NCI-H1048 (cell line): ENCODE results near the gene FAM50B.

ENCODE experiments used
- DNase-seq: peaks from one replicate; lab custom pipeline; 2025; lab: John Stamatoyannopoulos, UW

FAM50B gene

GRCh38 chr6:3872370-3872854 lies 23.2 kb downstream of the FAM50B start:
- DNase-seq: no peak

DNA sequence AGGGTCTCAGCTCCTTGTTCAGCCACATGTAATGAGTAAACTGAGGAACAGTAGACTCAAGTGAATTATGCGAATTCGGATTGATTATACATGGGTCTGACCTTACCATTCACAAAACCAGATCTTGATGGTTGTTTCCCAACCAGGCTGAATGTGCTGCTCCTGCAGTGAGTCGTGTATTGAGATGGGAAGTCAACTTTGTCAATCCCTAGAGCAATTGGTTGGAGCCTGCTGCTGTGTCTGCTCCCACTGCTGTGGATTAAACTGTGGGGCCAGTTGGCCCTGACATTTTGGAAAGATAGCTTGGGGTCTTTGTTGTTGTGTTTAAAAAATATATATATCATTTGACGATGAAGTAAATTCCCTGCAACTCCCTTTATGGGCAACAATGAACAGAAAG lies 23.9 kb downstream of the FAM50B start:
- no peak for DNase-seq

DNA sequence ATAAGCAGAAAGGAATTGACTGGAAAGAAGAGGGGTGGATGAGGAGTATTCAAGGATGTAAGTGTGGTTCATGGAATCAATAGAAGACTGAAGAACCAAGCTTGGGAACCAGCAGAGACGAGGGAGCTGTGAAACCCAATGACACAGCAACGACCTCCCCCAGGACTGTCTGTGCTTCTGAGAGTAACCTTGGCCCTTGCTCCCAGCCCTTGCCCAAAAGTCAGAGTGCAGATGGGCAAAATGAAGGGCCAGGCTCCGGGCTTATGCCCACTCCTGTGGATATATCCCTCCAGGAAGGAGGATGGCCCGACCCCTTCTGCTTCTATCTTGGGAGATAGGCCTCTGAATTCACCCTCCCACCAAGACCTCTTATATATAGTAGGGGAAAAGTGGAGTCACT lies 24.9 kb downstream of the FAM50B start:
- no peak for DNase-seq

- DNase-seq: no peak
Measured at GRCh38 chr6:3875486-3875885, 26.3 kb downstream of the FAM50B start.

- no peak for DNase-seq
Measured at GRCh38 chr6:3876101-3876500, 26.9 kb downstream of the FAM50B start.

DNA sequence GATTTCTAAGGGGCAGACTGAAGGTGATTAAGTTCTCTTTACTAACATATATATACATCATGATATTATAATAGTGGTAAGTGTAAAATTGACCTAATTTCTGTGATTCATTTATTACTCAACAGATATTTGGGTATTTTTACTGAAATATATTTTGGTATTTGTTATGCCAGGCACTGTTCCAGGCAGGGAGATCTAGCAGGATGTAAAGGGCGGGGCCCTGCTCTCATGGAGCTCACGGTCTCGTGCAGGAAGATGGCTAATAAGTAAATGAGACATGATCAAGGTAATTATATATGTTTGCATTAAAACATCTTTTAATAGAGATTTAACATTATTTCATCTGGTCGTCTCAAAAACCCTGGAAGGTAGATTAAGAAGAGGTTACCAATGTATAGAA lies 27.7 kb downstream of the FAM50B start:
- DNase-seq: no peak

DNA sequence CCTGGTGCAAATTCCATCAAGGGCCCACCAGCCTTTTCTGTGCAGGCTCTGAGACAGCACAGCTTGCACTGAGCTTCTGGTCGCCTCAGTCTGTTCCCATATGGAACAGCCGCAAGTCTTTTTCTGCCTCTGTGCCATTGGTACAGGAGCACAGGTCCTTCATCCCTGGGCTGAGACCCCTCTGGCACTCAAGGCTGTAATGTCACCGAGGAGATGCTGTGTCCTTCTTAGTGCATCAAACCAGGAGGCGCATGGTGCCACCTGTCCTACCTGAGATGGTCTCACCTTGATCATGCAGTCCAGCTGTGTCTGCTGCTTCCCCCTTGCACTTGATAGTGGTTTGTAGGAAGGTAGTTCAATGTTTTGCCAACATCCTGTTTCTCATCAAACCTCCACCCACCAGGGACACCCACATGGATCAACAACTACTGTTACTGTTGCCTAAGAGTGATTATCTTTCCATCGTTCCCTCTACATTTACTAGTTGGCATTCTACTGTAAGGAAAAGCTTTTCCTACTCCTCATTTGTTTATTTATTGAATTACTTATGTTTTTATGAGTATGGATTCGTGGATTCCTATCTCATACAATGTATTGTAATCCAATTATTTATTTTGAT lies 29.0 kb downstream of the FAM50B start:
- DNase-seq: no peak

- no peak for DNase-seq
Measured at GRCh38 chr6:3879194-3879952, 30.2 kb downstream of the FAM50B start.

GRCh38 chr6:3881711-3882421 lies 32.7 kb downstream of the FAM50B start:
- no peak for DNase-seq

- no peak for DNase-seq
Measured at GRCh38 chr6:3882431-3882830, 33.3 kb downstream of the FAM50B start.

GRCh38 chr6:3882866-3883265 lies 33.7 kb downstream of the FAM50B start:
- DNase-seq: no peak

DNA sequence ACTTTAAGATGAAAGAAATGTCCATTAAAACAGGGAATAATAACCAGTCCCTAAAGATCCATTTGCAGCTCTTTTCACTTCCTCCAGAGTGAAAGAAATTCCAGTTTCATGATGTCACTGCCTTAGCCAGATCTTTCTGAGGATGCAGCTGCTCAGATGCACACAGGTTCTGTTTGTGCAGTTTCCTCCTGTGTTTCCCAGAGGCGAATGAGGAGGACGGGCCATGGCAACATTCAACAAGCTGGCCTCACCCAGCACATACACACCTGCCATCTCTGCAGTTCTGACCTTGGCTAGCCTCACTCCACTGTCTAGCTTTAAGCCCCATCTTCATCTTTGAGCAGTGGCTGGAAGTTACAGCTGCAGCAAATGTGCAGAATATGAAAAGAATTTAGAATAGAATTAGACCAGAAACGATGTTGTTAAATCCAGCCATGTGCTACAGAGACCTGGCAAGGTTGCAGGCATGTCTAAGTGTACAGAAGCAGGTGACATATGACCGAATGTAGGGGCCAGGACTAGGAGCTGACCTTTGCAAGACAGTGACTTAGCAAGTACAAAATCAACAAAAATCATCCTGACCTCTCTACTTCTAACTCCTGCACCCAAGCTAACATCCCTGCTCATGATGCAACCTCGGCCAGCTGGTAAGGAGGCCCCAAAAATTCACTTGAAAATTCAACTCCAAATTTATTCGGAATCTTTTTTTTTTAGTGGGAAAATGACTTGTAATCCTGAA lies 35.0 kb downstream of the FAM50B start:
- no peak for DNase-seq

GRCh38 chr6:3885262-3886036 lies 36.3 kb downstream of the FAM50B start:
- no peak for DNase-seq

DNA sequence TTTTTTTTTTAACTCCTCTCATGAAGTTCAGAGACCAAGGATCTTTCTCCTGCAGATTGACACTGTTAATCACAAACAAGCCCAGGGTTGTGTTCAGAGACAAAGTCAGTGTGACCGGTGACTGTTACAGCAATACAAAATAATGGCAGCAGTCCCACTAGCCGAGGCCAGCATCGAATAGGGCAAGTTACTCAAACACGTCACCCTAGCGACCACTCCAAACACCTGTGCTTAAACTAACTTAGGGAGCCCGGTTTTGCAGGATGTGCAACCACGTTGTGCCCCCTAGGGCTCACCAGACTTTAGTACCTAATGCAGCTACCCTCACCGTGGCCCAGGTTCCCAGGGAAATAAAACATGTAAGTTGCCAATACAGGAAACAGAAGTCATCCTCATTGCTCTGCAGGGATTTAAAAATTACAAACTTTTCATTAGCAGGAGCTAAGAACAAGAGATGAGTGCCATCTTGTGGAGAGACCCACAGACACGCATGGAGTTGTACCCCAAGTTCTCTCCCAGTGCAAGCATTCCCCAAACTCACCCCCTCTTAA lies 38.1 kb downstream of the FAM50B start:
- DNase-seq: no peak

GRCh38 chr6:3888153-3888957 lies 39.2 kb downstream of the FAM50B start:
- no peak for DNase-seq

- DNase-seq: no peak
Measured at GRCh38 chr6:3890047-3890446, 40.9 kb downstream of the FAM50B start.

DNA sequence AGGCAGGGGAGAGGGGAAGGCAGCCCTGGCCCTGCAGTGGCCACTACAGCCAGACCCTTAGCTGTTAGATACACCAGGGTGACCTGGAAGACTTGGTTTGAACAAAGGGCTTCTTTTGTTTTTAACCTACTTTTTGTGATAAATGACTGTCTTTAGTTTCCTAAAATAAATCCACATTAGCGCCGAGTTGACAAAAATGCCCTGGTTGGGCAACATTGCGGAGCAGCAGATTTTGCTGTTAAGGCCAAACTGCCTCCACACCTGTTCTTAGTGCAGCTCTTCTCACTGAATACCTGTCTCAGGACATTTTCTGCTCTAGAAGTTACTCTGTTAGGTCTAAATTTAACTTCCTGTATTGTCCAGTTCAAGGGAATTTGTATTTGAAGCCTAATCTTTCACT lies 42.7 kb downstream of the FAM50B start:
- no peak for DNase-seq

DNA sequence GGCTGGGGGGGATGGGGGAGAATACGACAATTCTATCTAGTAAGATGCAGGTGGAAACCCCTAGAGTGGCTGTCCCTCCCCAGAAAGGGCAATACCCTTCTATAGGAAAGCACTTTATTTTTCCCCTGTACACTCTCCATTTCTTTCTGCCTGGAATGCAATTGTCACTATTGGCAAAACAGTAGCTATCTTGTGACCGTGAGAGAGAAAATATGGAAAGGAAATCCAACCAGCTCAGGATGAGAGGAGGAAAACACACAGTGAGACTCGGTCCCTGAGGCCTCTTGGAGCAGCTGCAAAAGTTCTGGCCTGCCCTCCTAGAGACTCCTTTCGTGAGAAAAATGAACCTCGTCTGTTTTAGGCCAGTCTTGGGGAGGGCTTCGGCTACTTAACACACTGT lies 43.4 kb downstream of the FAM50B start:
- no peak for DNase-seq

DNA sequence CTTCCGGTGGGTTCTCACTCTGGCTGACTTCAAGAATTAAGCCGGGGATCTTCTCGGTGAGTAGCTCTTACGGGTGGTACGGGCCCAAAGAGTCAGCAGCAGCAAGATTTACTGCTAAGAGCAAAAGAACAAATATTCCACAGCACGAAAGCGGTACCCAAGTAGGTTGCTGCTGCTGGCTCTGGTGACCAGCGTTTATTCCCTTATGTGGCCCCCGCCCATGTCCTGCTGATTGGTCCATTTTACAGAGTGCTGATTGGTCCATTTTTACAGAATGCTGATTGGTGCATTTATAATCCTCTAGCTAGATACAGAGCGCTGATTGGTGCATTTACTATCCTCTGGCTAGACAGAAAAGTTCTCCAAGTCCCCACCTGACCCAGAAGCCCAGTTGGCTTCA lies 44.3 kb downstream of the FAM50B start:
- DNase-seq: no peak

- no peak for DNase-seq
Measured at GRCh38 chr6:3893917-3894316, 44.7 kb downstream of the FAM50B start.
